ENCODE results near the gene SMCO4. TPM values are rescaled to one million over a fixed set of nuclear protein-coding genes. Genes with fewer than 3 reads are reported as not detected.

SMCO4 gene
- total RNA-seq, 1 experiment from 2014 or later: 50.1 TPM

- TF ChIP-seq ATF2 (CRISPR knock-in tag; IDR thresholded peaks at IDR 0.05; ENCODE audit: borderline replicate concordance, low read depth): no peak
- TF ChIP-seq ZNF416 (CRISPR knock-in tag; IDR thresholded peaks at IDR 0.05): no peak
Measured at GRCh38 chr11:93574638-93575220, 31.5 kb upstream of the SMCO4 start (continued).

GRCh38 chr11:93573184-93573583, 30.0 kb upstream of the SMCO4 start:
- no peak overlapping the region for H3K4me3 Mint-ChIP-seq
- no peak overlapping the region for H3K27ac Mint-ChIP-seq
- no peak for ATAC-seq
- H3K4me1 Mint-ChIP-seq: peaks cover 9% of the 10 kb centered on the region
- no peak for TF ChIP-seq NFE2L1 (CRISPR knock-in tag; IDR thresholded peaks at IDR 0.05)
- no peak for TF ChIP-seq CTCF (IDR thresholded peaks at IDR 0.05)
- no peak for TF ChIP-seq AFF4 (CRISPR knock-in tag; IDR thresholded peaks at IDR 0.05; ENCODE audit: borderline replicate concordance)
- no peak for TF ChIP-seq FOXP1 (CRISPR knock-in tag; IDR thresholded peaks at IDR 0.05; ENCODE audit: borderline replicate concordance)
- TF ChIP-seq SMAD3 (CRISPR knock-in tag; IDR thresholded peaks at IDR 0.05; ENCODE audit: borderline replicate concordance): no peak
- no peak for TF ChIP-seq RORB (CRISPR knock-in tag; IDR thresholded peaks at IDR 0.05)
- TF ChIP-seq EMX1 (CRISPR knock-in tag; IDR thresholded peaks at IDR 0.05): no peak
- no peak for TF ChIP-seq MXD4 (CRISPR knock-in tag; IDR thresholded peaks at IDR 0.05; ENCODE audit: borderline replicate concordance)
- DNase-seq (ENCODE audit: low spot score): no peak
- H3K27me3 Mint-ChIP-seq (ENCODE audit: low read depth): no peaks in the 10 kb centered on the region
- peaks cover 4% of the 10 kb centered on the region; the same call in 1 of the 2 replicates for H3K9me3 Mint-ChIP-seq
- POLR2A ChIA-PET: no interaction called here
- no peaks in the 10 kb centered on the region for H3K36me3 Mint-ChIP-seq
- CTCF ChIA-PET: no interaction called here

GRCh38 chr11:93572621-93573020, 29.4 kb upstream of the SMCO4 start:
- peaks cover under 1% of the 10 kb centered on the region; the same call in 1 of the 2 replicates for H3K9me3 Mint-ChIP-seq
- ChIA-PET POLR2A (no interaction called here), CTCF (no interaction called here)
- H3K4me1 Mint-ChIP-seq: peaks cover 9% of the 10 kb centered on the region
- no peaks in the 10 kb centered on the region for H3K27me3 Mint-ChIP-seq (ENCODE audit: low read depth)
- no peak for ATAC-seq
- DNase-seq (ENCODE audit: low spot score): no peak
- no peak overlapping the region for H3K27ac Mint-ChIP-seq
- no peak overlapping the region for H3K4me3 Mint-ChIP-seq
- no peaks in the 10 kb centered on the region for H3K36me3 Mint-ChIP-seq
- TF ChIP-seq JUN (CRISPR knock-in tag; IDR thresholded peaks at IDR 0.05) (no peak), MLX (CRISPR knock-in tag; IDR thresholded peaks at IDR 0.05) (no peak), ZNF263 (CRISPR knock-in tag; IDR thresholded peaks at IDR 0.05; ENCODE audit: low read depth) (no peak), E2F1 (CRISPR knock-in tag; IDR thresholded peaks at IDR 0.05) (no peak), IRF2 (CRISPR knock-in tag; IDR thresholded peaks at IDR 0.05; ENCODE audit: borderline replicate concordance, low read depth) (no peak), PRRX2 (CRISPR knock-in tag; IDR thresholded peaks at IDR 0.05) (no peak), NR1H2 (CRISPR knock-in tag; IDR thresholded peaks at IDR 0.05) (no peak), TEAD1 (CRISPR knock-in tag; IDR thresholded peaks at IDR 0.05) (no peak), MAX (CRISPR knock-in tag; IDR thresholded peaks at IDR 0.05) (no peak), ELF4 (CRISPR knock-in tag; IDR thresholded peaks at IDR 0.05; ENCODE audit: low read depth) (no peak), TP53 (CRISPR knock-in tag; IDR thresholded peaks at IDR 0.05) (no peak), ZNF232 (CRISPR knock-in tag; IDR thresholded peaks at IDR 0.05) (no peak), TCF7 (CRISPR knock-in tag; IDR thresholded peaks at IDR 0.05; ENCODE audit: low read depth) (no peak), SP1 (CRISPR knock-in tag; conservative IDR thresholded peaks at IDR 0.05) (no peak), ZSCAN18 (CRISPR knock-in tag; IDR thresholded peaks at IDR 0.05) (no peak)

Measured in WTC11 (cell line).